Osteoblast (primary cell): ENCODE measurements around the gene MDFIC. TPM values are rescaled to one million over a fixed set of nuclear protein-coding genes. Genes with fewer than 3 reads are reported as not detected.

ENCODE experiments used
- DNase-seq: peaks from one replicate; pipeline ENCODE4 v3.0.0; 2011; ENCODE audit warnings: low spot score, mixed read lengths; ENCODE audit not compliant: insufficient read length; ENCODE audit errors: missing footprints
- H2AFZ ChIP-seq: 2 replicates; pipeline ENCODE4 v1.6.0; 2011; ENCODE audit warnings: mild to moderate bottlenecking, low read length
- H3K27ac ChIP-seq: 2 replicates; pipeline ENCODE4 v1.5.1; 2011; ENCODE audit warnings: mild to moderate bottlenecking, low read depth, low read length, moderate library complexity
- H3K27me3 ChIP-seq: 2 replicates; pipeline ENCODE4 v1.6.0; 2012; ENCODE audit warnings: mild to moderate bottlenecking, control low read depth, inconsistent platforms, low read length, moderate library complexity; ENCODE audit not compliant: insufficient read depth
- H3K36me3 ChIP-seq: 2 replicates; pipeline ENCODE4 v1.5.1; 2011; ENCODE audit warnings: mild to moderate bottlenecking, low read length, control low read depth, moderate library complexity; ENCODE audit not compliant: insufficient read depth
- H3K4me1 ChIP-seq: 2 replicates; pipeline ENCODE4 v1.5.1; 2011; ENCODE audit warnings: mild to moderate bottlenecking, low read length, control low read depth, moderate library complexity; ENCODE audit not compliant: insufficient read depth
- H3K4me2 ChIP-seq: 2 replicates; pipeline ENCODE4 v1.6.0; 2011; ENCODE audit warnings: mild to moderate bottlenecking, low read length; ENCODE audit not compliant: insufficient read depth
- H3K4me3 ChIP-seq: fragments of 200-600 bp; sonication (generic); 3 replicates; pipeline ENCODE4 v1.5.1; 2012; ENCODE audit warnings: mild to moderate bottlenecking, low read length, inconsistent platforms; ENCODE audit not compliant: insufficient read depth
- H3K79me2 ChIP-seq: 2 replicates; pipeline ENCODE4 v1.6.0; 2012; ENCODE audit warnings: mild to moderate bottlenecking, low read length, control low read depth, inconsistent platforms; ENCODE audit not compliant: insufficient read depth
- H3K9me3 ChIP-seq: 2 replicates; pipeline ENCODE4 v1.5.1; 2011; ENCODE audit warnings: low read depth, low read length, control low read depth
- H4K20me1 ChIP-seq: 2 replicates; pipeline ENCODE4 v1.6.0; 2012; ENCODE audit warnings: mild to moderate bottlenecking, low read length, control low read depth; ENCODE audit not compliant: insufficient read depth
- total RNA-seq: library from RNA; depleted of rRNA; stranded (reverse); fragments of >200 nt; gene quantifications from 2 replicates; pipeline ENCODE4 v1.2.3, GENCODE V29; 2012
- TF ChIP-seq, protein P1 (sequence below): IDR thresholded peaks from 2 replicates; pipeline ENCODE4 v1.5.1; 2011; ENCODE audit warnings: mild to moderate bottlenecking, low read depth, low read length, moderate library complexity; ENCODE audit errors: extremely low read depth

The MDFIC gene
- total RNA-seq, 1 donor, result 68.8 TPM

DNA sequence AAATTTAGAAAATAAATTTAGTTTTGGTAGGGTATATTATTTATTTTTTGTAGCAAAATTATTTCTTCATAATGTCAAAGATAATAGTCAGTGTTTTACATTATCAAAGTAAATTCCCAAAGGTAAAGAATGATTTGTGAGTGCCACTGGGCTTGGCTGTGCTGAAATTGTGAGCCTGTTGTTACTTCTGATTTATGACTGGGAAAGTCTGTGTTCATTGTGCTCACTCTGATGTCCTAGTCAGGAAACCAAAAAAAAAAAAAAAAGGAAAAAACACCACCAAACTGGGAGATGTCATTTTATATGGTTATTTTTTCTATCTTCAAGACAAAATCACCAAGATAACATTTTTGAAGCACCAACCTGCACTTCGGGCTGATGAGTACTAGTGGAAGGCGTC is 44.3 kb downstream of the MDFIC start:
- DNase-seq, result no peak
- TF ChIP-seq, protein P1, sequence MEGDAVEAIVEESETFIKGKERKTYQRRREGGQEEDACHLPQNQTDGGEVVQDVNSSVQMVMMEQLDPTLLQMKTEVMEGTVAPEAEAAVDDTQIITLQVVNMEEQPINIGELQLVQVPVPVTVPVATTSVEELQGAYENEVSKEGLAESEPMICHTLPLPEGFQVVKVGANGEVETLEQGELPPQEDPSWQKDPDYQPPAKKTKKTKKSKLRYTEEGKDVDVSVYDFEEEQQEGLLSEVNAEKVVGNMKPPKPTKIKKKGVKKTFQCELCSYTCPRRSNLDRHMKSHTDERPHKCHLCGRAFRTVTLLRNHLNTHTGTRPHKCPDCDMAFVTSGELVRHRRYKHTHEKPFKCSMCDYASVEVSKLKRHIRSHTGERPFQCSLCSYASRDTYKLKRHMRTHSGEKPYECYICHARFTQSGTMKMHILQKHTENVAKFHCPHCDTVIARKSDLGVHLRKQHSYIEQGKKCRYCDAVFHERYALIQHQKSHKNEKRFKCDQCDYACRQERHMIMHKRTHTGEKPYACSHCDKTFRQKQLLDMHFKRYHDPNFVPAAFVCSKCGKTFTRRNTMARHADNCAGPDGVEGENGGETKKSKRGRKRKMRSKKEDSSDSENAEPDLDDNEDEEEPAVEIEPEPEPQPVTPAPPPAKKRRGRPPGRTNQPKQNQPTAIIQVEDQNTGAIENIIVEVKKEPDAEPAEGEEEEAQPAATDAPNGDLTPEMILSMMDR, result no peak
- H3K9me3 ChIP-seq, result no peaks in the 10 kb centered on the region
- H3K4me1 ChIP-seq, result no peaks in the 10 kb centered on the region
- H3K36me3 ChIP-seq, result no peaks in the 10 kb centered on the region
- H3K4me2 ChIP-seq, result no peak overlapping the region
- no peak overlapping the region for H3K4me3 ChIP-seq
- H4K20me1 ChIP-seq, result no peaks in the 10 kb centered on the region
- peaks cover 92% of the 10 kb centered on the region for H3K79me2 ChIP-seq
- H3K27me3 ChIP-seq, result no peaks in the 10 kb centered on the region
- no peak overlapping the region for H2AFZ ChIP-seq
- H3K27ac ChIP-seq, result no peak overlapping the region

DNA sequence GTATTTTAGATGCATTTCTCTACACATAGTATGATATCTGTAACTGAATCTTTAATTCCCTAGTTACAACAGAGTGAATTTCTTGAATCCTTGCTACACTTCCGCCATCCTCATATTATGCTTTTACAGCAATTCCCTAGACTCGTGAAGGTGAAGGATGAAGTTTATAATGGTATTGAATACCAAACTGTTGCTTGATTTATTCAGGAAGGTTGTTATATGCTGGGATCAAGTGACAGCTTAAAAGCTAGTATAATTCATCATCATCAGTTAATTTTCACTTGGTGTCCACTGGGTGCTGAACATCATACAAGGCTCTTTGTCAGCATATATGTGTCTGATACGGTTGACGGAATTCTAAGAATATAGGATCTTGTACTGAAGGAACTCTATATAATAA is 47.2 kb downstream of the MDFIC start:
- H3K36me3 ChIP-seq, result no peaks in the 10 kb centered on the region
- H2AFZ ChIP-seq, result no peak overlapping the region
- H3K27me3 ChIP-seq, result no peaks in the 10 kb centered on the region
- no peak overlapping the region for H3K4me2 ChIP-seq
- TF ChIP-seq, protein P1, result no peak
- peaks cover 8% of the 10 kb centered on the region for H3K4me1 ChIP-seq
- no peak overlapping the region for H3K4me3 ChIP-seq
- peaks cover 90% of the 10 kb centered on the region for H3K79me2 ChIP-seq
- no peaks in the 10 kb centered on the region for H4K20me1 ChIP-seq
- no peaks in the 10 kb centered on the region for H3K9me3 ChIP-seq
- no peak for DNase-seq
- H3K27ac ChIP-seq, result no peak overlapping the region

DNA sequence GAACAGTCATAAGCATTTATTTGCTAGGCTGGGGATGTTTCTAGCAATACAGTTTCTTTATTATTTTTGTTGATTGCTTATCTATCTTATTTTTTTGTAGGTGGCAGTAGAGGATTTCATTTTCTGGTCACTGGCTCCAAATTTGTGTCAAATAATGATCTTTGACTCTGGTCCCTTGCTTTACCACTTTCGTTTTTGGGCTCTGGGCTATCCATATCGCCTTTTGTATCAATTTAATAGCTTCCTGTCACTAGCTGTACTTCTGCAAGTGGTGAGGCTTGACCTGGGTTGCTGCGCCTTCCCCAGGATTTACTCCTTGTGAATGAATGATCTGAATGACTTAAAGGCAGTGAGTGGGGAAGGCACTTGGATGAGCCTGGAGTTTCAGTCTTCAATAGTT is 48.4 kb downstream of the MDFIC start:
- no peak for DNase-seq
- Histone ChIP-seq H3K4me1 (peaks cover 8% of the 10 kb centered on the region), H2AFZ (no peak overlapping the region), H3K79me2 (peaks cover 89% of the 10 kb centered on the region), H3K27me3 (no peaks in the 10 kb centered on the region), H3K36me3 (no peaks in the 10 kb centered on the region), H3K27ac (no peak overlapping the region), H3K9me3 (no peaks in the 10 kb centered on the region), H4K20me1 (no peaks in the 10 kb centered on the region), H3K4me2 (no peak overlapping the region), H3K4me3 (no peak overlapping the region)
- TF ChIP-seq, protein P1, result no peak

DNA sequence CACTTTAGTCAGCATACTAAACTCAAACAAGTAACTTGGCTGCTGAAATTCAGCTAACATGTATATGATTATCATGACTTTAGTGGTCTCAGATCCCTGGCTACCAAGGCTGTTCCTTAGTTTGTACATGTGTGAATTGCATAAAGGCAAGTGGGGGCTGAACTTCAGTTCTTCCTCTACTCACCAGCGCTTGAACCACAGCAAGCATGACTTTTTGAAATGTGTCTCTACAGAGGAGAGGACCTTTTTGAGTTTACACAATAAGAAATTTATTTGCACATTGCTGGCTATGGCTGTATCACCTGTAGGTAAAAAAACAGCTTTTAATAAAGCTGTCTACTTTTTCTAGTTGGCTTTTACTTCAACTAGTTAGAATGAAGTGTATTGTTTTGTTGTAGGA is 48.8 kb downstream of the MDFIC start:
- TF ChIP-seq, protein P1, result no peak
- no peaks in the 10 kb centered on the region for H3K9me3 ChIP-seq
- no peaks in the 10 kb centered on the region for H4K20me1 ChIP-seq
- no peak overlapping the region for H3K4me3 ChIP-seq
- H2AFZ ChIP-seq, result no peak overlapping the region
- H3K36me3 ChIP-seq, result no peaks in the 10 kb centered on the region
- H3K27me3 ChIP-seq, result no peaks in the 10 kb centered on the region
- peaks cover 86% of the 10 kb centered on the region for H3K79me2 ChIP-seq
- DNase-seq, result no peak
- no peak overlapping the region for H3K4me2 ChIP-seq
- H3K27ac ChIP-seq, result no peak overlapping the region
- peaks cover 8% of the 10 kb centered on the region for H3K4me1 ChIP-seq
